Upper lobe of left lung (tissue), 6 donors: ENCODE data around the gene TFAP2A. TPM values are rescaled to one million over a fixed set of nuclear protein-coding genes. Genes with fewer than 3 reads are reported as not detected.
A peak's percentile ranks its signal among the peaks of the same experiment; 100 is the strongest.

Experiments used
- ATAC-seq, 2 donors: fragments of 200-7000 bp; cut with Tn5 transposase; one replicate each; pipeline ENCODE4 v1.9.1; 2022; ENCODE audit warnings: mild to moderate bottlenecking in 2 of 2, moderate library complexity in 2 of 2; ENCODE audit not compliant: low FRiP score in 2 of 2
- DNase-seq, 2 donors: peaks; one replicate each; pipeline ENCODE4 v3.0.0-alpha.2; 2019 to 2020
- H3K27ac ChIP-seq, 4 donors: fragments of 200-600 bp; sonication (generic); one replicate each; pipeline ENCODE4 v1.5.1; 2016 to 2019
- H3K27me3 ChIP-seq, 4 donors: fragments of 200-600 bp; sonication (generic); one replicate each; pipeline ENCODE4 v1.5.1; 2017 to 2019
- H3K36me3 ChIP-seq, 4 donors: fragments of 200-600 bp; sonication (generic); one replicate each; pipeline ENCODE4 v1.5.1; 2016 to 2019
- H3K4me1 ChIP-seq, 4 donors: fragments of 200-600 bp; sonication (generic); one replicate each; pipeline ENCODE4 v1.5.1; 2018 to 2019
- H3K4me3 ChIP-seq, 4 donors: fragments of 200-600 bp; sonication (generic); one replicate each; pipeline ENCODE4 v1.5.1; 2017 to 2019; ENCODE audit warnings: mild to moderate bottlenecking in 2 of 4, moderate library complexity in 1 of 4
- H3K9me3 ChIP-seq, 4 donors: fragments of 200-600 bp; sonication (generic); one replicate each; pipeline ENCODE4 v1.5.1; 2018 to 2019
- CTCF ChIP-seq, 6 experiments: fragments of 450-650 bp in 4 of 6; fragments of 200-600 bp in 2 of 6; sonication (generic) in 2 of 6; IDR thresholded peaks; one replicate each; pipeline ENCODE4 v1.5.1; 2016 to 2019; ENCODE audit warnings: antibody characterized with exemption in 6 of 6
- EP300 ChIP-seq, 4 donors: sonication (generic); formaldehyde crosslinking; IDR thresholded peaks; one replicate each; pipeline ENCODE4 v1.5.1; 2017; ENCODE audit warnings: antibody characterized with exemption in 4 of 4, control low read depth in 2 of 4
- POLR2A ChIP-seq, 4 donors: fragments of 450-650 bp; IDR thresholded peaks; one replicate each; pipeline ENCODE4 v1.5.1; 2016 to 2017; ENCODE audit warnings: antibody characterized with exemption in 4 of 4, mild to moderate bottlenecking in 2 of 4
- POLR2AphosphoS5 ChIP-seq, 2 donors: sonication (generic); formaldehyde crosslinking; IDR thresholded peaks; one replicate each; pipeline ENCODE4 v1.5.1; 2017; ENCODE audit warnings: antibody characterized with exemption in 2 of 2
- whole genome bisulfite sequencing, 2 donors: methylation state at CpG; one replicate each; pipeline ENCODE4 v1.1.5; 2017 to 2018; 5-methylcytosine and 5-hydroxymethylcytosine counted together
- total RNA-seq, 6 donors: library from RNA; depleted of rRNA in 4 of 6; stranded (reverse); fragments of >200 nt in 4 of 6; gene quantifications; one replicate each; pipeline versions ENCODE4 v1.1.0 to v1.2.1, GENCODE V29; 2016 to 2021
- donor health status: DM: no; HTN: no; CAD: no; lungs with moderate emphysema.
- donor health status: DM: no; HTN: yes; CAD: no; lungs with severe emphysema.

Gene TFAP2A
- total RNA-seq, 6 donors from 2014 or later: 0.69 to 7.8 (median 1.1) TPM; not detected in 1

- peak in 1 of 2 donors; percentile 66 for DNase-seq
- peaks cover 2 to 97% (median 57%) of the 10 kb centered on the region in 4 donors for H3K27me3 ChIP-seq
- ATAC-seq: no peak
- no peaks in the 10 kb centered on the region for H3K9me3 ChIP-seq
- WGBS, 2 donors: 5 to 6% methylated on average over 8 to 30 of the region's 31 CpGs
- TF ChIP-seq POLR2AphosphoS5 (IDR thresholded peaks at IDR 0.05) (no peak), CTCF (IDR thresholded peaks at IDR 0.05) (no peak), POLR2A (IDR thresholded peaks at IDR 0.05) (no peak), EP300 (IDR thresholded peaks at IDR 0.05) (no peak)
- peaks cover 7 to 38% (median 12%) of the 10 kb centered on the region in 4 donors for H3K4me1 ChIP-seq
- no peaks in the 10 kb centered on the region for H3K36me3 ChIP-seq
- H3K4me3 ChIP-seq: no peak overlapping the region
- H3K27ac ChIP-seq: no peak overlapping the region
These were observed 5.1 kb upstream of the TFAP2A start for GRCh38 chr6:10419749-10420545.

- no peaks in the 10 kb centered on the region for H3K36me3 ChIP-seq
- peaks cover 15 to 46% (median 20%) of the 10 kb centered on the region in 4 donors for H3K4me1 ChIP-seq
- H3K27me3 ChIP-seq: peaks cover 2 to 97% (median 58%) of the 10 kb centered on the region in 4 donors
- H3K27ac ChIP-seq: no peak overlapping the region
- no peaks in the 10 kb centered on the region for H3K9me3 ChIP-seq
- DNase-seq: peak in 1 of 2 donors; percentile 72
- no peak for TF ChIP-seq EP300 (IDR thresholded peaks at IDR 0.05)
- TF ChIP-seq POLR2AphosphoS5 (IDR thresholded peaks at IDR 0.05): no peak
- no peak for TF ChIP-seq POLR2A (IDR thresholded peaks at IDR 0.05)
- H3K4me3 ChIP-seq: no peak overlapping the region
- ATAC-seq: no peak
- WGBS, 2 donors: 6 to 12% methylated on average over 11 to 54 of the region's 56 CpGs
These were observed 4.2 kb upstream of the TFAP2A start for GRCh38 chr6:10418862-10419748.

- DNase-seq (no peak), ATAC-seq (no peak)
- no peak overlapping the region for H3K27ac ChIP-seq
- H3K4me1 ChIP-seq: peaks cover 21 to 53% (median 27%) of the 10 kb centered on the region in 4 donors
- H3K4me3 ChIP-seq: no peak overlapping the region
- H3K27me3 ChIP-seq: peaks cover 2 to 98% (median 62%) of the 10 kb centered on the region in 4 donors
- no peaks in the 10 kb centered on the region for H3K9me3 ChIP-seq
- TF ChIP-seq POLR2A (IDR thresholded peaks at IDR 0.05) (no peak), CTCF (IDR thresholded peaks at IDR 0.05) (no peak), POLR2AphosphoS5 (IDR thresholded peaks at IDR 0.05) (no peak), EP300 (IDR thresholded peaks at IDR 0.05) (no peak)
- WGBS, 2 donors: 49 to 50% methylated on average over 18 of the region's 18 CpGs
- H3K36me3 ChIP-seq: no peaks in the 10 kb centered on the region
These were observed 3.5 kb upstream of the TFAP2A start for GRCh38 chr6:10418361-10418861.

GRCh38 chr6:10417681-10418104, 2.8 kb upstream of the TFAP2A start:
- Histone ChIP-seq H3K4me1 (peaks cover 29 to 60% (median 34%) of the 10 kb centered on the region in 4 donors), H3K27me3 (peaks cover 2 to 99% (median 63%) of the 10 kb centered on the region in 4 donors), H3K4me3 (no peak overlapping the region), H3K27ac (no peak overlapping the region), H3K36me3 (no peaks in the 10 kb centered on the region), H3K9me3 (no peaks in the 10 kb centered on the region)
- DNase-seq (no peak), ATAC-seq (no peak)
- TF ChIP-seq CTCF (IDR thresholded peaks at IDR 0.05) (no peak), POLR2A (IDR thresholded peaks at IDR 0.05) (no peak), EP300 (IDR thresholded peaks at IDR 0.05) (no peak), POLR2AphosphoS5 (IDR thresholded peaks at IDR 0.05) (no peak)
- WGBS, 2 donors: 38 to 56% methylated on average over 18 of the region's 18 CpGs
